Sigmoid colon (tissue), 4 donors: Measurements from ENCODE around the gene C19orf67.

Source experiments
- CTCF ChIP-seq, 4 experiments: fragments of 450-650 bp in 3 of 4; fragments of 200-600 bp in 1 of 4; IDR thresholded peaks; one replicate each; pipeline ENCODE4 v1.5.1; 2016 to 2019; ENCODE audit warnings: antibody characterized with exemption in 4 of 4, mild to moderate bottlenecking in 3 of 4, moderate library complexity in 2 of 4
- POLR2A ChIP-seq, 2 donors: fragments of 450-650 bp; IDR thresholded peaks; one replicate each; pipeline ENCODE4 v1.6.1; 2016; ENCODE audit warnings: antibody characterized with exemption in 2 of 2, mild to moderate bottlenecking in 2 of 2, moderate library complexity in 2 of 2
- POLR2AphosphoS5 ChIP-seq, 4 donors: sonication (generic); formaldehyde crosslinking; IDR thresholded peaks; one replicate each; pipeline ENCODE4 v1.6.1; 2017; ENCODE audit warnings: antibody characterized with exemption in 4 of 4

GRCh38 chr19:14112051-14112808 lies 26.6 kb upstream of the C19orf67 start:
- TF ChIP-seq POLR2A (IDR thresholded peaks at IDR 0.05) (no peak), CTCF (IDR thresholded peaks at IDR 0.05) (no peak), POLR2AphosphoS5 (IDR thresholded peaks at IDR 0.05) (no peak)
